ENCODE data around the gene EYS. TPM values are rescaled to one million over a fixed set of nuclear protein-coding genes. Genes with fewer than 3 reads are reported as not detected.

Gene EYS
- total and polyA plus RNA-seq, 9 of the 15 experiments (the other 6 are each of a cell fraction or from before 2014, with no cell fraction given): 0.03 to 0.36 (median 0.10) TPM; not detected in 2

- no peaks in the 10 kb centered on the region; the same call in 1 of the 2 replicates for H3K9me3 ChIP-seq (replicated peaks; ENCODE audit: control insufficient read depth, insufficient read depth, low read depth, low read length)
- no peaks in the 10 kb centered on the region for H4K20me1 ChIP-seq (replicated peaks; ENCODE audit: control insufficient read depth, insufficient read depth, low read length)
- no peak overlapping the region for H3K27ac ChIP-seq (ENCODE audit: extremely low read depth, low read depth, low read length)
- FAIRE-seq (no peak), DNase-seq (ENCODE audit: extremely low read depth in 1 of 4, low spot score in 3 of 4) (no peak), ATAC-seq (no peak)
- no peaks in the 10 kb centered on the region for H3K27me3 ChIP-seq (ENCODE audit: control insufficient read depth in 2 of 2, insufficient read depth in 2 of 2, low read length in 2 of 2)
- WGBS (ENCODE audit: insufficient coverage, low coverage, missing lambda C conversion rate): 0% methylated on average over 2 of the region's 2 CpGs
- H3K9ac ChIP-seq (ENCODE audit: insufficient read depth in 1 of 2, low read depth in 2 of 2, low read length in 2 of 2): no peak overlapping the region
- no peak overlapping the region for H2AFZ ChIP-seq (ENCODE audit: low read depth, low read length)
- H3K4me2 ChIP-seq (ENCODE audit: insufficient read depth, low read length): no peak overlapping the region
- ChIA-PET POLR2A (no interaction called here), CTCF (ENCODE audit: low intra/inter-chr PET ratio) (no interaction called here)
- H3K79me2 ChIP-seq (ENCODE audit: control insufficient read depth, insufficient read depth, low read length): no peaks in the 10 kb centered on the region
- BruUV-seq (replicated peaks): no TSS peak
- no peaks in the 10 kb centered on the region for H3K36me3 ChIP-seq (ENCODE audit: control insufficient read depth, insufficient read depth, low read length)
- TF ChIP-seq ZNF134 (CRISPR knock-in tag; conservative IDR thresholded peaks at IDR 0.05) (no peak), MTA2 (IDR thresholded peaks at IDR 0.05; ENCODE audit: low read depth) (no peak), SMARCA5 (IDR thresholded peaks at IDR 0.05) (no peak), ZNF609 (CRISPR knock-in tag; IDR thresholded peaks at IDR 0.05; ENCODE audit: borderline replicate concordance) (no peak)
- H3K9me1 ChIP-seq (ENCODE audit: control insufficient read depth, insufficient read depth, low read length): no peaks in the 10 kb centered on the region
- H3K4me1 ChIP-seq (replicated peaks in 1 of 2; ENCODE audit: control insufficient read depth in 2 of 2, insufficient read depth in 2 of 2, low read length in 2 of 2): no peaks in the 10 kb centered on the region
- in situ Hi-C loops (cut with MboI): no loop called here
- H3K4me3 ChIP-seq: no peak overlapping the region
- intact Hi-C loops (cut with micrococcal nuclease): no loop called here
Measured at GRCh38 chr6:64502801-64503200, 1204.2 kb downstream of the EYS start.
